Tibial artery (tissue), 4 donors: ENCODE results near the gene RALA.

ENCODE experiments used
- DNase-seq, 2 donors: peaks; one replicate each; pipeline ENCODE4 v3.0.0-alpha.2; 2019
- H3K27ac ChIP-seq, 2 donors: fragments of 200-600 bp; sonication (generic) in 1 of 2; 1 replicate in 1 of 2; 2 replicates in 1 of 2; pipeline ENCODE4 v1.5.1; 2018 to 2019; ENCODE audit warnings: mild to moderate bottlenecking in 1 of 2
- H3K27me3 ChIP-seq, 2 donors: fragments of 200-600 bp; sonication (generic) in 1 of 2; one replicate each; pipeline versions ENCODE4 v1.5.1 to v1.6.0; 2016 to 2019
- H3K36me3 ChIP-seq, 3 donors: fragments of 200-600 bp; sonication (generic) in 2 of 3; one replicate each; pipeline ENCODE4 v1.5.1; 2016 to 2019; ENCODE audit warnings: mild to moderate bottlenecking in 2 of 3
- H3K4me1 ChIP-seq, 4 donors: fragments of 200-600 bp; sonication (generic) in 2 of 4; 1 replicate in 3 of 4; 2 replicates in 1 of 4; pipeline ENCODE4 v1.5.1; 2016 to 2019
- H3K4me3 ChIP-seq, 2 donors: fragments of 200-600 bp; sonication (generic) in 1 of 2; 1 replicate in 1 of 2; 2 replicates in 1 of 2; pipeline ENCODE4 v1.5.1; 2018 to 2019; ENCODE audit warnings: mild to moderate bottlenecking in 2 of 2
- H3K9me3 ChIP-seq, 3 donors: fragments of 200-600 bp; sonication (generic) in 1 of 3; one replicate each; pipeline ENCODE4 v1.5.1; 2016 to 2019
- intact Hi-C: fragments of 100-400 bp; cut with DNase I; formaldehyde crosslinking; loops from one replicate; pipeline ENCODE4 v1.15.0; 2023; ENCODE audit warnings: low total_unique reads
- TF ChIP-seq, protein P1 (sequence below), 2 experiments: fragments of 200-600 bp in 1 of 2; fragments of 450-650 bp in 1 of 2; IDR thresholded peaks; one replicate each; pipeline ENCODE4 v1.5.1; 2017 to 2019; ENCODE audit warnings: antibody characterized with exemption in 2 of 2, mild to moderate bottlenecking in 1 of 2, moderate library complexity in 1 of 2

Gene RALA

DNA sequence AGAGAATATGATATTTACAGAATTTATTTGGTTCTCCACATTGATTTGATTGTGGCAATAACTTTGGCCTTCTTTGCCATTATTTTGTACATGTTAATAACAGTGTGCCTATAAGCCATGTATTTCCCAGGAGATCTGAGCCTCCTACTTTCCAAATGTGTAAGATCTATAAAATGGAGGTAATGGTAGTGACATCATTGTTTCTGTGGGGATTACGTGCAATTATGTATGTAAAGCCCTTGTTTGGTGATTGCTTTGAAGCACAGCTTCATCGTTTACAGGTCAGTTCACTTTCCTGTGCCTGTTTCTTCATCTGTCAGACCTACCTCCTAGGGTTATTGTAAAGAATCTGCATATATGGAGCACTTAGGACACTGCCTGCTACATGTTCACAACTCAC lies 39.8 kb upstream of the RALA start:
- Histone ChIP-seq H3K27me3 (no peaks in the 10 kb centered on the region), H3K27ac (no peak overlapping the region), H3K4me3 (no peak overlapping the region), H3K9me3 (no peaks in the 10 kb centered on the region), H3K4me1 (no peaks in the 10 kb centered on the region), H3K36me3 (peaks cover 0 to 9% (median 2%) of the 10 kb centered on the region in 3 donors)
- no peak for DNase-seq
- intact Hi-C loops, result no loop called here
- TF ChIP-seq, protein P1, sequence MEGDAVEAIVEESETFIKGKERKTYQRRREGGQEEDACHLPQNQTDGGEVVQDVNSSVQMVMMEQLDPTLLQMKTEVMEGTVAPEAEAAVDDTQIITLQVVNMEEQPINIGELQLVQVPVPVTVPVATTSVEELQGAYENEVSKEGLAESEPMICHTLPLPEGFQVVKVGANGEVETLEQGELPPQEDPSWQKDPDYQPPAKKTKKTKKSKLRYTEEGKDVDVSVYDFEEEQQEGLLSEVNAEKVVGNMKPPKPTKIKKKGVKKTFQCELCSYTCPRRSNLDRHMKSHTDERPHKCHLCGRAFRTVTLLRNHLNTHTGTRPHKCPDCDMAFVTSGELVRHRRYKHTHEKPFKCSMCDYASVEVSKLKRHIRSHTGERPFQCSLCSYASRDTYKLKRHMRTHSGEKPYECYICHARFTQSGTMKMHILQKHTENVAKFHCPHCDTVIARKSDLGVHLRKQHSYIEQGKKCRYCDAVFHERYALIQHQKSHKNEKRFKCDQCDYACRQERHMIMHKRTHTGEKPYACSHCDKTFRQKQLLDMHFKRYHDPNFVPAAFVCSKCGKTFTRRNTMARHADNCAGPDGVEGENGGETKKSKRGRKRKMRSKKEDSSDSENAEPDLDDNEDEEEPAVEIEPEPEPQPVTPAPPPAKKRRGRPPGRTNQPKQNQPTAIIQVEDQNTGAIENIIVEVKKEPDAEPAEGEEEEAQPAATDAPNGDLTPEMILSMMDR (IDR thresholded peaks at IDR 0.05), result no peak

DNA sequence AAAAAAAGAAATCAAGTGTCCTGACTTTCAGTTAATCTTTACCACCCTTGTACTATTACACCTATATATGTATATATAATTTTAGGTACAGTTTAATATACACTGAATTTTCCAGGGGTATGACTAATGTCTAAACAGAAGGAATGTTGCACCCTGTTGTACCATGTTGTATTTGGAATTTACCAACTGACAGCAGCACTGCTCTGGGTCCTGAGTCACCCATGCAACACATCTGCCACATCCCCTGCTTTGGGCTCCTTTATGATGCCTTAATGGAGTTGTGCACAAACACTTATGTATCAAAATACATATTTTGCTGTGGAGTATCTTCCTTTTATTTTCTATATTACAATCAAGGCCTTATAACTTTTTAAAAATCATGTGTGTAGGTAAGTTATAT lies 36.0 kb upstream of the RALA start:
- no peak overlapping the region for H3K4me3 ChIP-seq
- no peak for DNase-seq
- no peaks in the 10 kb centered on the region for H3K4me1 ChIP-seq
- H3K9me3 ChIP-seq, result no peaks in the 10 kb centered on the region
- TF ChIP-seq, protein P1 (IDR thresholded peaks at IDR 0.05), result no peak
- no peaks in the 10 kb centered on the region for H3K36me3 ChIP-seq
- intact Hi-C loops, result no loop called here
- no peaks in the 10 kb centered on the region for H3K27me3 ChIP-seq
- H3K27ac ChIP-seq, result no peak overlapping the region

GRCh38 chr7:39588416-39588815 lies 35.0 kb upstream of the RALA start:
- intact Hi-C loops, result no loop called here
- Histone ChIP-seq H3K27me3 (no peaks in the 10 kb centered on the region), H3K4me1 (no peaks in the 10 kb centered on the region), H3K9me3 (no peaks in the 10 kb centered on the region), H3K27ac (no peak overlapping the region), H3K4me3 (no peak overlapping the region), H3K36me3 (no peaks in the 10 kb centered on the region)
- DNase-seq, result no peak
- TF ChIP-seq, protein P1 (IDR thresholded peaks at IDR 0.05), result no peak

- Histone ChIP-seq H3K4me3 (no peak overlapping the region), H3K4me1 (no peaks in the 10 kb centered on the region), H3K27ac (no peak overlapping the region), H3K27me3 (no peaks in the 10 kb centered on the region), H3K9me3 (no peaks in the 10 kb centered on the region), H3K36me3 (no peaks in the 10 kb centered on the region)
- TF ChIP-seq, protein P1 (IDR thresholded peaks at IDR 0.05), result no peak
- intact Hi-C loops, result no loop called here
- no peak for DNase-seq
Measured at GRCh38 chr7:39589323-39590111, 33.9 kb upstream of the RALA start.

- Histone ChIP-seq H3K36me3 (no peaks in the 10 kb centered on the region), H3K9me3 (no peaks in the 10 kb centered on the region), H3K27me3 (no peaks in the 10 kb centered on the region), H3K27ac (no peak overlapping the region), H3K4me3 (no peak overlapping the region), H3K4me1 (no peaks in the 10 kb centered on the region)
- intact Hi-C loops, result no loop called here
- no peak for DNase-seq
- TF ChIP-seq, protein P1 (IDR thresholded peaks at IDR 0.05), result no peak
Measured at GRCh38 chr7:39592586-39592985, 30.8 kb upstream of the RALA start.
